Stimulated activated CD8-positive, alpha-beta memory T cell treated with anti-CD3 and anti-CD28 coated beads, Interleukin-12 subunit alpha, Interleukin-12 subunit beta, amount 100 ng/mL, for 4 hours (primary cell): ENCODE results near the gene PPP2R5B.

Source experiments
- DNase-seq: peaks from one replicate; pipeline ENCODE4 v3.0.0-alpha.2; 2020; ENCODE audit warnings: low read depth

The PPP2R5B gene

DNA sequence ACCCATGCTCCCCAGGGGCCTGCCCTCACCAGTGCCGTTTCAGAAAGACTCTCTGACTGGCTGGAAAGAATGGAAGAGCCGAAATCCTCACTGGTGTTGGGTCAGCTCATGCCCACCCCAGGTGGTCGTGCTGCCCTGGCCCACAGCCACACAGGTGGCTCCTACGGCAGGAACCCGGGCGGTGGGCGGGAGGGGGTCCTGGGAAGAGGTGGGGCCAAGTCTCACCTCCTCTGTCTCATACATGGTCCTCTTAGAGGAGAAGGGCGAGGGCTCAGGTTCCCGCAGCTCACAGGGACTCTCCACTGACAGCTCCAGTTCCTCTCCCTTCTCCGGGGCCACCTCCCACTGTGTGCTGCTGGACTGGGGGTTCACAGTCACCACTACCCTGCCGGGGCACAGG is 15.7 kb upstream of the PPP2R5B start:
- DNase-seq: no peak

DNA sequence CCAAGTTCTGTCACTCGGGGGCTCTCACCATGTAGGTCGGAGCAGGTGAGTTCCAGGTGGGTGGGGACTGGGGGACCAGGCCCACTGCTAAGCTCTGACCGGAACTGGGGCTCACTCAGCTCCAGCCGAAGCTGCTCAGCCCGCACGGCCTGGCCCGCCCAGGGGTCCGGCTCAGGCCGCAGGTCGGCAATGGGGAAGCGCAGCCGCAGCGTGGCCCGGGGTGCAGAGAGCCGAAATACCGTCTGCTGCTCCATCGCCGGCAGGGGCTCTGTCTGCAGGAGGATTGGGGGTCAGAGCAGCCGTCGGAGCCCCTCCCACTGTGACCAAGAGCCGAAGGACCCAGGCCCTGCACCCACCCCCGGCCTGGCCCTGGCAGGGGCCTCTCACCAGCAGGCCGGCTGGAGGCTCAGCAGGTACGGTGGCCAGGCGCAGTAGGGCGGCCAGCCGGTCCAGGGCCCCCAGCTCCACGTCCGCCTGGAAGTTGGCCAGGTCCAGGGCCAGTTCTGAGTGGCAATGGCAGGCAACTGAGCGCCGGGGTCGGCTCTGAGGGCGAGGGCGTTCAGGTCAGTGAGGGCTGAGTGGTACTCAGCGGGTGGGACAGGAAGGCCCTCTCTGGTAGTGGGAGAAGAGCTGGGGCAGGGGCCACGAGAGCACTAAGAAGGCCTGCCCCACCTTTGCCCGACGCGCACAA is 14.7 kb upstream of the PPP2R5B start:
- no peak for DNase-seq

DNA sequence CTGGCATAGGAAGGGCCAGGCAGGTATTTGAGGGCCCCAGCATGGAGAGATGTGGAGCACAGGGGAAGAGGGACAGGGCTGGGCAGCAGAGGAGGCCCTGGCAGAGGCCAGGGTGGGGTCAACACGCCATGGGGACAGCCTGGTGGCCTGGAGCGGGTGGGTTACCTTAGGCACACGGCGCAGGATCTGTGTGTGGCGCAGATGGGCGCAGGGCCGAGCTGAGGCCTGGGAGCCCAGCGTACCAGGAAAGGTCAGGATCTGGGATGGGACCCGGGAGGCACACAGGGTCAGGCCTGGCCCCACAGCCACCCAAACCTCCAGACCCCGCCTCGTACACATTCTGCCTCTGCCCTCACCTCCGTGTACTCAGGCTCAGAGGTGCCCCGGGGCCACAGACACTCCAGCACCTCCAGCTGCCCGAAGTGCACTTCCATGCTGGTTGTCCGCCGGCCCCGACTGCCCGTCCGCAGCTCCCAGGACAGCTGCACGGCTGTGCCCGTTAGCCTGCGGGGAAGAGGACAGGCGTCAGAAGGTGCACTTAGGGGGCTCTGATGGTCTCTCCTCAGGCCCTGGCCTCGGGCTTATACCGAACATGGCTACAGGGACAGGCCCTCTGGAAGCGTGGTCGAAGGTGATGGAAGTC is 13.9 kb upstream of the PPP2R5B start:
- DNase-seq: no peak

DNA sequence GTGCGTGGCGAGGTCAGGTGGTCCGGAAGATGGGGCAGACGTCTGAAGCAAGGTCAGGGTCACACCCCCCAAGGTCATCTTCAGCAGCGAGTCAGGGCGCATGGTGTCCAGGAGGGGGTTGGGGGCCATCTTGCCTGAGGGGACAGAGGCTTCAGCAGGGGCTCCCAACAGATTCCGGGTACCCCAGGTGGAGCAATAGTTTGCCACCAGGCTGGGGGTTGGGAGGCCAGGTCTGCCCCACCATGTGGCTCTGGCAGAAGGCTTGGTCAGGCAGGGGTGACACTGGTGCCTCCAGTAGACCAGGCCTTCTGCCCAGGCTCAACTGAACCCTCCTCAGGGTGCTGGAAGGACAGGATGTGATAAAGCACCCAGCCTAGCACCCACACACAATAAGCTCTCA is 13.3 kb upstream of the PPP2R5B start:
- DNase-seq: no peak

DNA sequence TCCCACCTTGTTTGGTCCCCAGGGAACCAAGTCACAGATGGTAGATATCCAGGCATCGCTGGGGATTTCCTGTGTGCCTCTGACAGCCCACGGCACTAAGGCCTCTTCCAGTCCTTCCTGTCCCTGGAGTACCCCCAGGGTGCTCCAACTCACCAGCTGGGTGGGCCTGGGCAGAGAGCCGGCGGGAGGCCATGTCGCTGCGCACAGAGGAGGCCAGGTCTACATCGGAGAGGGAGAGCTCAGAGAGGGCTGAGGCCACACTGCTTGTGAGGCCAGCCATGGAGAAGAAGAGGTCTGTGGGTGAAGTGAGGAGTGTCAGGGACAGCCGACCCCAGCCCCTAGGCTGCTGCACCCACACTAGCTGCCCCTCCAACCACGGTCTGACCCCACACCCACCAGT is 12.8 kb upstream of the PPP2R5B start:
- DNase-seq: no peak

DNA sequence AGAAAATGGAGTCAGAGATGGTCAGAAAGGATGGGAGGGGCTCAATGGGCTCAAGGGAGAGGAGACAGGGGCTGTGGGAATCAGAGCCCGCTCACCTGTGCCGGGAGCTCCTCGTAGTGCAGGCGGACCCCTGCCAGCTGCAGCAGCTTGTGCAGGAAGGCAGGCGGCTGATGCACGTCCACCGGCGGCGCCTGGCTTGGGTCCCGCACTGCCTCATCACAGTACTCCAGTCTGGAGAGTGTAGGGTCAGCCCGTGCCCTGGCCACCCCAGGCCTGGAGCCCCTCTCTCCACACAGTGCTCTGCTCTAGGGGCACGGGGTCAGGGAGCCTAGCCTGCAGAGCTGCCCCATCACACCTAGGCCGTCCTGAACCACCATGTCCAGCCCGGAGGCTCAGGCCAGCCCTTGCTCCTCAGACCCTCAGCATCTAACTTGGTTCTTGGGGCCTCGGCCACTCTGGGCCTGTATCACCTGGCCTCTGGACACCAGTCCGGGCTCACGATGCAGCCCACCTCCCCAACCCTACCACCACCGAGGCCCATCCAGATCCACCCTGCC is 11.2 kb upstream of the PPP2R5B start:
- DNase-seq: no peak

DNA sequence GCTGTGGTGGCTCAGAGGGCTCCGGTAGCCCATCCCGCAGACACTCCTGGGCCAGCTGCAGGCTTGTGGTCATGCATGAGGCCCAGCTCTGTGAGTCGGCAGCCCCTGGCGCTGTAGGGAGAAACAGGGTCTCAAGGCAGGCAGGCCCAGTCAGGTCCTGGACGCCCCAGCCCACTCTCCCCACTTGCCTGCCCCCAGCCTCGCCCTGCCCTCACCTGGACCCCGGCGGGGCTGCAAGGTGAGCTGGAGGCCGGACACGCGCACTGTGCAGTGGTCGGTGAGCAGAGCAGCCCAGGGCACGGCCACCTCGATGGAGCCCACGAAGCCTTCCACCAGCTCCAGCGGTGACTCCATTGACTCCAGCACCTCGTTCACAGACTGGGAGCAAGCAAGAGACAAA is 10.4 kb upstream of the PPP2R5B start:
- DNase-seq: no peak

DNA sequence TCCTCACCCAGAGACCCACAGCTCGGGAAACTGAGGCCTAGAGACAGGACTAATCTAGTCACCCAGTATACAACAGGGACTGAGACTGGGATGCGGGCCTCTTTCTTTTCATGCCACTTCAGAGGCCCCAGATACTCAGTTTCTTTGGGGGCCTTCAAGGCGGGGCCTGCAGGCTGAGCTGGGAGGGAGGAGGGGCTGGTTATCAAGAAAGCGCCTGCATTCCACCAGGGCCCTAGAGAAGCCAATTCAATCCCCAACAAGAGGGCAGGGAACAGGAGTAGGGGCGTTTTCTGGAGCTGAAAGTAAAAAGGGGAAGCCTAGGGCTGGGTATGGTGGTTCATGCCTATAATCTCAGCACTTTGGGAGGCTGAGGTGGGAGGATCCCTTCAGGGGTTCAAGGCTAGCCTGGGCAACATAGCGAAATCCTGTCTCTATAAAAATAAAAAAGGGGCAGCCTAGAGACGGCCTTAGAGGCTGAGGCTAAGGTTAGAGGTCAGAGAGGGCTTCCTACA is 9.1 kb upstream of the PPP2R5B start:
- no peak for DNase-seq

DNA sequence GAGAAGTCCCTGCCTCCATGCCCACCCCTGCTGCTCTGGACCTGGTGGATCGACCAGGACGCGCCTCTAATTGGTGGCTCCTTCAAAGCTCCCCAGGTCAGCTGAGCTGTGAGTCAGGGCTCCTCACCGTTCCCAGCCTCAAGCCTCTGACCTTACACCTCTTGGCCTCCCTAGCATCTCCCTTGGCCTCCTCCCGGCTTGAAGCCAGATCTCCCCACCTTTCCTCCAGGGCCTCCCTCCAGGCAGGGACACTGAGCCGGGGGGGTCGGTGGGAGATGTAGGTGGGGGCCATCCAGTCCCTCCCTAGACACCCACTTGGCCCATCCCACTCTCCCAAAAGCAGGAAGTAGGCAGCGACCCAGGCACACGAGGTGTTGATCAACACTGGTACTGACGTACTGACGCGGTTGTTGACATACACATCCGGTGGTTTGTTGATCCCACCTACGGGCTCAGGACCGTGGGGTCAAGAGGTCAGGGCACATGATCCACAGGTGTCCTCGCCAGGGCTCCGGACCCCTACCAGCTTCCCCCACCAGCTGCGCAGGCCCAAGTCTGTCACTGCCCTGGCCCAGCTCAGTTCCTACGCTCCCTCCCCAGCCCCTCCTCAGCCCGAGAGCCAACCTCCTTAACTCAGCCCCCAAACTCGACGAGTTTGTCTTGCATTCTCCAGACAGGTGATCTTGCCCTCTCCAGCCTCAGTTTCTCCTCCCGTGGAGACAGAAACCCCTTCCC is 8.3 kb upstream of the PPP2R5B start:
- peak; percentile 24 for DNase-seq

DNA sequence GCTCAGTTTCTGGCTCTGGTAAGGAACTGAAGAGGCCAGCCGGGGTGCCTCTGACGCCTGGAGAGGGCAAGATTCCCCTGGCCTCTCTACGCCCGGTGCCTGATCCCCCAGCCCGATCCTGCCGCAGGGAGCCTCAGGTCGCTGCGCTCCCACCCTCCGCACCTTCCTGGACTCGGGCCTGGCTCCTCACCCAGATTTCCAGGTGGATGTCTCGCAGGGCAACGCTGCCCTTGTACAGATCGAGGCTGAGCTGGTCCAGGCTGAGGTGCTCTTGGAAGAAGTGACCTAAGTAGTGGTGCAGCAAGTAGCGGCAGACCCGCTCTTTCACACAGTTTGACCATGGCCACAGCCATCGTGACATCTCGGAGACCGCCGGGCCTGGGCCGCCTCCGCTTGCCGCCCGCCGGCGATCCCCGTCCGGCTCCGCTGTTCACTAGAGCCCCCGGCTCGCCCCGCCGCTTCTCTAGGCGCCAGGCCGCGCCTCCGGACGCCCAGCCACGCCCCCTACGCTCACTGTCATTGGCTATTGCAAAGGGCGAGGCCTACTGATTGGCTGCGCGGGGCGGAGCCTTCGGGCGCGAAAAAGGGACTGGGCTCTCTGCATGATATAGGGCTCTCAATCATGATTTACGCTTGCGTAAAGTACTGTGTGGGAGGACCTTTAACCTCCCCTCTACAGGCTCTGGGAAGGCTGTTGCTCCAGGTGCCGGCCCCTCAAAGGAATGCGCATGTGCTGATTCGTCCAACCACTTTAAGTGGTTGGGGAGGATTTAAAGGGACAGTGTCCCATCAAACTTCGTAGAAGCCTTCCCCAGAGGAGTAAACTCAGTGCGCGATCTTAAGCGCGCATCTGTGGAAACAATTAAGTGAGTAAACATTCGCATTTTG is 7.5 kb upstream of the PPP2R5B start, which contains the start of gene ATG2A:
ATG2A (minus strand) TSS at position 435 of the 888 bp plus-strand sequence; CDS start at position 361, 74 bp downstream.
- peak; percentile 97 for DNase-seq

DNA sequence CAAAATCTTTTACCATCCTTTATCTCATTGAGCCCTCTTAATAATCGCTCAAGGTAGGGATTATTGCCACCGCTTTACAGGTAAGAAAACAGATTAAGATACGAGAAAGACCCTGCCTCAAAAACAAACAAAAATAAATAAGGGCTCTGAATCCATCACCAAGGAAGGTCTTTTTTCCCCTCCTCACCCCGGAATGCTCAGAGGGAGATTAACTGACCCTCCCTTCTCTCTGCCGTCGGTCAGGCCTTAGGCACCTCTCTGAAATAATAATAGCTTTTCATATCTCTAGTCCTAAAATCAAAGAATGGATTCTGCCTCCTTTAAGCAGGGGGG is 6.9 kb upstream of the PPP2R5B start:
- no peak for DNase-seq

DNA sequence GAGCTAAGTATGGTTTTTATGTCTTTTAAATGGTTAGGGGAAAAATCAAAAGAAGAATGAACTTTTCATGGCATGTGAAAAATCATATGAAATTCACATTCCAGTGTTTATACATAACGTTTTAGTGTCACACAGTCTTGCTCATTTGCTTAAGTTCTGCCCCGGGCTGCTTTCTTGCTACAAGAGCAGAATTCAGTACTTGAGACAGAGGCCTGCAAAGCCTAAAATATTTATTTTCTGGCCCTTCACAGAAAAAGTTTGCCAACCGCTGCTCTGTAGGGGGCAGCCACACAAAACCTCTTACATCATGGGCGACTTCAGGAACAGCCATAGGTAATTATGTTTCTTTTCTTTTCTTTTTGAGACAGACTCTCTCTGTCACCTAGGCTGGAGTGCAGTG is 6.5 kb upstream of the PPP2R5B start:
- no peak for DNase-seq

DNA sequence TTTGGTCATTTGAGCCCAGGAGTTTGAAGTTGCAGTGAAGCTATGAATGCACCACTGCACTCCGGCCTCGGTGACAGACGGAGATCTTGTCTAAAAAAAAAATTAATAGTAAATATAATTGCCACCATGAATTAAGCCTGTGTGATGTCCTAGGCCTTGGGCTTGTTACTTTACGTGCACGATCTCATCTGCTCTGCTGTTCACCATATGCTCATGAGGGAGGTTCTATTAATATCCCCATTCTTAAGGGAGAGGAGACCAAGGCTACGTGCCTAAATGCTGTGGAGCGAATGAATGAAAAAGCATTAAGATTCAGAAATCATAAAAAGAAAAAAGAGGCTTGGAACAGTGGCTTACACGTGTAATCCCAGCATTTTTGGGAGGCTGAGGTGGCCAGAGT is 4.9 kb upstream of the PPP2R5B start:
- DNase-seq: no peak

DNA sequence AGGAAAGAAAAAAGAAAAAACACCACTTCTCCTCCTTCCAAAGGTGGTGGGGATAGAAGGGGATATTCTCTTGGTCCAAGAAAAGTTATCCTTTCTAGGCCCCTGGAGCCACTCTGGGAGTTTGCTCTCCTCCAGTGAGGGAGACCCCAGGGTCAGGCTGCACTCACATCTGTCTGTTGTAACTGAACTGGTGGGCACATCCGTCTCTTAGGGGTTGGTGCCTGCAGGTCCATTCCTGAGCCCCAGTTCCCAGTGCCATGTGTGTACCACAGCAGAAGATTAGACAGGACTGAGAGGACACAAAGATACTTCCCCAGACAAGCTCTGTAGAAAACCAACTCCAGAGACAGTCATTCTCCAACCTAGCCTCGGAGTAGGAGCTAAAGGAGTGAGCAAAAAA is 4.4 kb upstream of the PPP2R5B start:
- no peak for DNase-seq

DNA sequence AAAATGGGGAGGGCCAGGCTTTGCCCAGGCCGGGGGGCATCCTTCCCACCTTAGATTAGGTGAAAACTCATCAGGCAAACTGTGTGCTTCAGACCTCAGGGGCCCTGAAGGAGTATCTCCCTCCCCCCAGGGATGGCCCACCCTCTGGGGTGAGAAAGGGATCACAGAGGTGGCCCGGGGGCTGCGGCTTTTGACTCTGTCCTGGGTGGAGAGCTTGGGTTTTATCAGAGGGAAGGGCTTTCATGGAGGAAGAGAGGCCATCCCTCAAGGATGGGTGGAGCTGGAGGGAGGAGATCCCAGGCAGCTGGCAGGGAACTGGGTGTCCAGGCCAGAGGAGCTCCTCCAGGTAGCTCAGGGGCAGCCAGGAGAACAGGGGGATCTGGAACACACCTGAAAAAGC is 3.1 kb upstream of the PPP2R5B start:
- no peak for DNase-seq

DNA sequence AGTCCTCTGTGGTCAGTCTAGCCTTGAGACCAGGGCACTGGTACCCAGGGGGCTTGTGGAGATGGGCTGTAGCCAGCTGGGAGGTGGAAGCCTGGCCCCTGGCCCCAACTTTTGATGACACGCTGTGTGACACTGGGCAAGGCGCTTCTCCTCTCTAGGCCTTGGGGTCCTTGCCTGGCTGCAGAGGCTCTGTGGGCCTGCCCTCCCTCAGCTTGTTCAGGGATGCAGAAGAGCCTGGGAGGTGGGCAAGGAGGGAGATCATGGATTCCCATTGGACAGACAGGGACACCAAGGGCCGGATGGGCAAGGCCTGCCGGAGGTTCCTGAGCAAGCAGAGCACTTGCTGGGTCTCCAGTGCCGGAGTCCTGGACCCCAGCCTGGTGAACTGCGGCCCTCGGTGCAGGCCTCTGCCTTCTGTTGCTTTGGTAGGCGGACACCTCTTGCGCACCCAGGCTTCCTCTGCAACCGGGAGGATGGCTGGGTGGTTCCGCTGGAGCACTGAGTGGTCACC is 1.3 kb upstream of the PPP2R5B start:
- no peak for DNase-seq

DNA sequence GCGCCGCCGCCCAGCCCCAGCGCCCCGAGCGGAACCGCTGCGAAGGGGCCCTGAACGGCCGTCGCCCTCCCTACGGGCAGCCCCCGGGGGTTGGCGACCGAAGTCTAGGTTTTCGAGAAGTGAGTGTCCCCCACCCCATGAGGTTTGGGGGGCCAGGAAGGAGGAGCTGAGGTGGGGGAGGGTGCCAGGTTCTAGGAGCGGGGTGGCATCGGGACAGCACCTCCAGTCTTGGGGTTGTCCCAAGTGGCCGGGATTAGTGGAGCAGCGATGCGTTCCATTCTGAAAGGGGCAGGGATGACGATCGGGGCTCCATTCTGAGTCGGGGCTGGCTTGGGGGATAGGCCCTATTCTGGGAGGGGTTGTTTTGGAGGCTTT is 408 bp downstream of the PPP2R5B start:
- DNase-seq: no peak

DNA sequence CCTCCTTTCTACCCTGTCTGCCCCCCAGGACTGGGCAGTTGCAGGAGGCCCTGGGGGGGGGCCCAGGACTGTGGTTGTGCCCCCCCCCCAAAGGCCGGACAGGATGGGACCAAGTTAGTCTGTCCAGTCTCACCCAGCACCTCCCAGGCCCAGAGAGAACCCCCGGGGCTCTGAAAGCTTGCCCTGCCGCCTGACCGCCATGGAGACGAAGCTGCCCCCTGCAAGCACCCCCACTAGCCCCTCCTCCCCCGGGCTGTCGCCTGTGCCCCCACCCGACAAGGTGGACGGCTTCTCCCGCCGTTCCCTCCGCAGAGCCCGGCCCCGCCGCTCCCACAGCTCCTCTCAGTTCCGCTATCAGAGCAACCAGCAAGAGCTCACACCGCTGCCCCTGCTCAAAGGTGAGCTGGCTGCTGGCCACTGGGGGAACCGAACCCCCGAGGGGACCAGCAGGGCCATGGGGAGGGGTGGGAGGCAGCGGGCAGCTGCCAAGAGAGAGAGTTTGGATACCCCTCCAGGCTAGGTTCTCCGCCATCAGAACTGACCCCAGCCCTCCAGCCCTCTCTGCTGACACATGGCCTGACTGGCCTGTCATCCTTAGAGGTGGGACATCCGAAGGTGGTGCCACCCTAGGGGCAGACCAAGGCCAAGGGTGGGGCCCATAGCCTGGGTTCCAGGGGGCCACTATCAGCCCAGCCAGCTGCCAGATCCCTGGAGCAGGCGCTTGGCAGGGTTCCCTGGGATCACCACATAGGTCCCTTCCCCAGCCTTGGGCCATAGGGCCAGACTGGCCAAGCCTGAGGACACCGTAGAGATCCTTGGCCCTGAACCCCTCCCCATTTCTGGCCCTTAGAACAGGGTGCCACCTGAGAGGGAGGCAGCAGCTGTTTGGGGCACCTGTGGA is 1.3 kb downstream of the PPP2R5B start:
- no peak for DNase-seq

DNA sequence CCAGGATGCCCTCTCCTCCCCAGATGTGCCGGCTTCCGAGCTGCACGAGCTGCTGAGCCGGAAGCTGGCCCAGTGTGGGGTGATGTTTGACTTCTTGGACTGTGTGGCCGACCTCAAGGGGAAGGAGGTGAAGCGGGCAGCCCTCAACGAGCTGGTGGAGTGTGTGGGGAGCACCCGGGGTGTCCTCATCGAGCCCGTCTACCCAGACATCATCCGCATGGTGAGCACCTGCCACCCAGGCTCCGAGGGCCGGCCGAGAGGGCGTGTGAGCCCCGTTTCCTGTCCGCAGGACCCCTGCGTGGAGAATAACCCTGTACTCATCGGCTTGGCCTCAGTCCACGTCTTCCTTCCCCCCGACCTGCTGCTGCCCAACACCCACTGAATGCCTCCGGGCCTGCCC is 2.2 kb downstream of the PPP2R5B start:
- no peak for DNase-seq

DNA sequence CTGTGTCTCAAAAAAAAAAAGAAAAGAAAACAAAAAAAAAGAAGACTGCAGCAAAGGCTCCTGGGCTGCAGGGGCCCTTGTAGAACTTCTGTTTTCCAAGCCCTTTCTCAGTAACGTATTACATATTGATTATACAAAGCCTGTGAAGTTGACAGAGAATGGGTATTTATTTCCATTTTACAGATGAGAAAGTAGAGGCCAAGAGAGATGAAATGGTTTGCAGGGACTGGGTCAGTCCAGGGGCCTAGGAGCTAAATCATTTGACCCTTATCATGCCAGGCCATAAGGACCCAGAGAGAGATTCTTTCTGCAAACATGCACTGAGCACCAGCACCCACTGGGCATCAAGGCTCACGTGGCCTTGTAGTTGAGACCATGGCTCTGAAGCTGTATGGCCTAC is 4.5 kb downstream of the PPP2R5B start:
- DNase-seq: no peak

DNA sequence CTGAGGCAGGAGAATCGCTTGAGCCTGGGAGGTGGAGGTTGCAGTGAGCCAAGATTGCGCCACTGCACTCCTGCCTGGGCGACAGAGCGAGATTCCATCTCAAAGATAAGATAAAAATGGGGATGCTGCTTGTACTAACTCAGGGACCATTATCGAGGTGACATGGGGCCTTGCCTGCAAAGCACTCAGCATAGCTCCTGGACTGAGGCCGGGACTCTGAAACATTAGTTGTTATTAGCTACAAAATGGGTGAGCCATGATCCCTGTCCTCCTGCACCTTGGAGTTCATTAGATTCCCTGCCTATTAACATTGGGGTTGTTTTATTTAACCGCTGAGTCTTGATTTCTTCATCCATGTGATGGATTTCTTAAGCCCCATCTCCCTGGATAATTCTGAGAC is 5.1 kb downstream of the PPP2R5B start:
- DNase-seq: no peak
